Endothelial cell of umbilical vein (primary cell): ENCODE measurements around the gene HMMR. TPM values are rescaled to one million over a fixed set of nuclear protein-coding genes. Genes with fewer than 3 reads are reported as not detected.

ENCODE experiments used
- BruUV-seq: library from RNA; stranded (reverse); fragments of 400-500 nt; replicated peaks from 2 replicates; lab custom pipeline; 2021; lab: Mats Ljungman, UMichigan
- CTCF ChIA-PET: fragments of 300-600, 350-600 bp; sonication (Branson Sonifier 250); formaldehyde crosslinking; loops from one replicate; lab custom pipeline; 2021; ENCODE audit warnings: antibody characterized with exemption, inconsistent platforms; lab: Charles Lee
- POLR2A ChIA-PET: fragments of 300-600, 350-600 bp; sonication (Branson Sonifier 250); formaldehyde crosslinking; loops from one replicate; lab custom pipeline; 2021; ENCODE audit warnings: antibody characterized with exemption, inconsistent platforms; lab: Charles Lee
- DNase-seq: peaks from one replicate; pipeline ENCODE4 v3.0.0-alpha.2; 2011; ENCODE audit warnings: low read depth, low spot score
- FAIRE-seq: peaks from 2 replicates; lab custom pipeline; 2011; peaks lifted over from hg19 to GRCh38; lab: Jason Lieb, UNC
- H2AFZ ChIP-seq: 2 replicates; pipeline ENCODE4 v1.6.0; 2012; ENCODE audit warnings: low read depth, low read length, control low read depth, inconsistent platforms
- H3K27ac ChIP-seq: 2 replicates; pipeline ENCODE4 v1.5.1; 2011; ENCODE audit warnings: low read depth, mild to moderate bottlenecking, control low read depth, low read length, moderate library complexity; ENCODE audit not compliant: insufficient read depth
- H3K27me3 ChIP-seq, 2 experiments: 2 replicates each; pipeline versions ENCODE4 v1.6.0 to v1.6.1; 2011; ENCODE audit warnings: low read length in 2 of 2, mixed read lengths in 1 of 2; ENCODE audit not compliant: control insufficient read depth in 2 of 2, insufficient read depth in 2 of 2
- H3K36me3 ChIP-seq, 2 experiments: 2 replicates in 1 of 2; 3 replicates in 1 of 2; pipeline ENCODE4 v1.5.1; 2011; ENCODE audit warnings: low read length in 2 of 2, mild to moderate bottlenecking in 1 of 2, moderate library complexity in 1 of 2; ENCODE audit not compliant: control insufficient read depth in 2 of 2, insufficient read depth in 2 of 2; ENCODE audit errors: extremely low read depth in 1 of 2
- H3K4me1 ChIP-seq: 3 replicates; pipeline ENCODE4 v1.5.1; 2011; ENCODE audit warnings: mild to moderate bottlenecking, low read length; ENCODE audit not compliant: control insufficient read depth, insufficient read depth; ENCODE audit errors: extremely low read depth
- H3K4me2 ChIP-seq: 2 replicates; pipeline ENCODE4 v1.6.1; 2011; ENCODE audit warnings: low read length, control low read depth, mixed read lengths; ENCODE audit not compliant: insufficient read depth
- H3K4me3 ChIP-seq, 3 experiments: fragments of 200-600 bp in 1 of 3; sonication (generic), shearing (Covaris generic) in 1 of 3; replicated peaks in 1 of 3; 2 replicates each; pipeline ENCODE4 v1.5.1; 2011 to 2016; ENCODE audit warnings: control low read depth in 3 of 3, low read length in 3 of 3, mild to moderate bottlenecking in 2 of 3, inconsistent platforms in 1 of 3, low read depth in 1 of 3, moderate library complexity in 1 of 3; ENCODE audit not compliant: insufficient read depth in 1 of 3
- H3K79me2 ChIP-seq: 2 replicates; pipeline ENCODE4 v1.6.0; 2012; ENCODE audit warnings: low read length, inconsistent platforms; ENCODE audit not compliant: control insufficient read depth, insufficient read depth
- H3K9ac ChIP-seq: replicated peaks from 2 replicates; pipeline ENCODE3; 2011; ENCODE audit warnings: low read length, control low read depth; ENCODE audit not compliant: insufficient read depth; ENCODE audit errors: extremely low read depth
- H3K9me1 ChIP-seq: replicated peaks from 3 replicates; pipeline ENCODE4 v1.6.0; 2011; ENCODE audit warnings: mild to moderate bottlenecking, low read length; ENCODE audit not compliant: control insufficient read depth, insufficient read depth; ENCODE audit errors: extremely low read depth
- H3K9me3 ChIP-seq: replicated peaks from 2 replicates; pipeline ENCODE4 v1.5.1; 2012; ENCODE audit warnings: low read length, inconsistent platforms; ENCODE audit not compliant: control insufficient read depth, insufficient read depth
- H4K20me1 ChIP-seq: replicated peaks from 2 replicates; pipeline ENCODE3; 2011; ENCODE audit warnings: mild to moderate bottlenecking, low read length; ENCODE audit not compliant: control insufficient read depth, insufficient read depth; ENCODE audit errors: extremely low read depth
- CTCF ChIP-seq, 2 donors: IDR thresholded peaks; 1 replicate in 1 of 2; 2 replicates in 1 of 2; pipeline ENCODE4 v1.5.1; 2011; ENCODE audit warnings: low read length in 2 of 2, mild to moderate bottlenecking in 2 of 2, moderate library complexity in 2 of 2, control low read depth in 1 of 2, inconsistent platforms in 1 of 2, low read depth in 1 of 2; ENCODE audit not compliant: insufficient read depth in 1 of 2; ENCODE audit errors: extremely low read depth in 1 of 2
- EZH2 ChIP-seq: IDR thresholded peaks from 2 replicates; pipeline ENCODE4 v1.6.1; 2012; ENCODE audit warnings: borderline replicate concordance, low read depth, mild to moderate bottlenecking, moderate library complexity, low read length, inconsistent platforms; ENCODE audit not compliant: severe bottlenecking
- FOS ChIP-seq: IDR thresholded peaks from 2 replicates; pipeline ENCODE4 v1.6.1; 2011; ENCODE audit warnings: mild to moderate bottlenecking, low read length, moderate library complexity, borderline replicate concordance; ENCODE audit not compliant: insufficient read depth
- GATA2 ChIP-seq: IDR thresholded peaks from 2 replicates; pipeline ENCODE4 v1.7.0; 2011; ENCODE audit warnings: low read depth, mild to moderate bottlenecking, moderate library complexity, mixed read lengths, low read length; ENCODE audit not compliant: insufficient read length, insufficient read depth
- JUN ChIP-seq: IDR thresholded peaks from 2 replicates; pipeline ENCODE4 v1.6.1; 2011; ENCODE audit warnings: borderline replicate concordance, low read depth; ENCODE audit not compliant: insufficient read length, insufficient read depth
- MAX ChIP-seq: IDR thresholded peaks from 2 replicates; pipeline ENCODE4 v1.6.1; 2011; ENCODE audit not compliant: insufficient read depth, insufficient read length
- MYC ChIP-seq: IDR thresholded peaks from one replicate; pipeline ENCODE4 v1.6.1; 2011; ENCODE audit warnings: mild to moderate bottlenecking, low read depth, low read length
- POLR2A ChIP-seq: IDR thresholded peaks from 2 replicates; pipeline ENCODE4 v1.6.1; 2012; ENCODE audit warnings: low read depth, mild to moderate bottlenecking, control low read depth, low read length
- POLR2AphosphoS5 ChIP-seq: IDR thresholded peaks from 2 replicates; pipeline ENCODE4 v1.6.1; 2012; ENCODE audit warnings: low read depth, mild to moderate bottlenecking, control low read depth, low read length, moderate library complexity; ENCODE audit not compliant: insufficient read depth
- dilution Hi-C: fragments of 300-500 bp; cut with MboI; formaldehyde crosslinking; loops from one replicate; pipeline ENCODE4 v1.15.0; 2019; ENCODE audit warnings: low sequenced_read_pairs; ENCODE audit not compliant: extremely low pct_ligation_motif_present
- intact Hi-C: fragments of 100-400 bp; cut with micrococcal nuclease; formaldehyde crosslinking; loops from one replicate; pipeline ENCODE4 v1.10.0; 2022
- polyA plus RNA-seq, 4 experiments: library from polyadenylated mRNA; depleted of rRNA in 3 of 4; stranded (reverse) in 3 of 4; unstranded in 1 of 4; fragments of >200 nt; gene quantifications; 2 replicates each; pipeline versions ENCODE4 v1.2.1 to v1.2.3, GENCODE V29; 2011 to 2012; ENCODE audit warnings: missing spikeins in 1 of 4
- total RNA-seq: library from RNA; stranded (reverse); gene quantifications from 2 replicates; pipeline ENCODE4 v1.2.3, GENCODE V29; 2021

Gene HMMR
- total and polyA plus RNA-seq, 2 donors (not counting 3 experiments of a cell fraction or from before 2014, with no cell fraction given), result 5.5 to 31.0 TPM

- intact Hi-C loops (no loop called here), dilution Hi-C loops (no loop called here)
- no peaks in the 10 kb centered on the region for H3K36me3 ChIP-seq
- TF ChIP-seq EZH2, result no peak
- TF ChIP-seq FOS, result no peak
- TF ChIP-seq MAX, result no peak
- no peak for TF ChIP-seq JUN
- TF ChIP-seq GATA2, result no peak
- TF ChIP-seq POLR2A, result no peak
- TF ChIP-seq CTCF (IDR thresholded peaks at IDR 0.05; ENCODE audit: extremely low read depth in 1 of 2, insufficient read depth in 1 of 2, low read depth in 1 of 2, low read length in 2 of 2), result no peak
- TF ChIP-seq MYC, result no peak
- no peak for TF ChIP-seq POLR2AphosphoS5
- H3K4me2 ChIP-seq, result no peak overlapping the region
- ChIA-PET POLR2A (no interaction called here), CTCF (no interaction called here)
- no peaks in the 10 kb centered on the region for H3K9me3 ChIP-seq
- FAIRE-seq (no peak), DNase-seq (no peak)
- H3K27me3 ChIP-seq, result no peaks in the 10 kb centered on the region
- no peaks in the 10 kb centered on the region for H3K79me2 ChIP-seq
- H3K4me3 ChIP-seq, result no peak overlapping the region
- H3K4me1 ChIP-seq, result no peaks in the 10 kb centered on the region
- no peaks in the 10 kb centered on the region for H4K20me1 ChIP-seq
- H3K9ac ChIP-seq, result no peak overlapping the region
- H2AFZ ChIP-seq, result no peak overlapping the region
- no peak overlapping the region for H3K27ac ChIP-seq
- no TSS peak for BruUV-seq
- no peaks in the 10 kb centered on the region for H3K9me1 ChIP-seq
Measured at GRCh38 chr5:163497315-163497714, 36.9 kb downstream of the HMMR start.
